K562 (cell line): ENCODE data around the gene ITGB5. TPM values are rescaled to one million over a fixed set of nuclear protein-coding genes. Genes with fewer than 3 reads are reported as not detected.

Experiments used
- ATAC-seq: fragments of 200-7000 bp; cut with Tn5 transposase; 3 replicates; pipeline ENCODE4 v1.9.1; 2020; ENCODE audit warnings: moderate library complexity
- BruUV-seq: library from RNA; stranded (reverse); fragments of 400-500 nt; replicated peaks from 2 replicates; lab custom pipeline; 2021; lab: Mats Ljungman, UMichigan
- CTCF ChIA-PET: fragments of 300-600 bp; formaldehyde crosslinking; extraction: SDS; loops from one replicate; lab custom pipeline; 2021; ENCODE audit warnings: low intra/inter-chr PET ratio; lab: Yijun Ruan, JAX
- POLR2A ChIA-PET: fragments of 300-600, 350-650 bp; sonication (Branson Sonifier 250); formaldehyde crosslinking; extraction: SDS; loops from one replicate; lab custom pipeline; 2021; ENCODE audit warnings: antibody characterized with exemption, inconsistent platforms; lab: Yijun Ruan, JAX
- DNase-seq, 4 experiments: peaks; one replicate each; pipeline versions ENCODE4 v3.0.0 to v3.0.0-alpha.2; 2011 to 2018; ENCODE audit warnings: low spot score in 3 of 4, mixed read lengths in 3 of 4; ENCODE audit errors: extremely low read depth in 1 of 4
- FAIRE-seq: peaks from 2 replicates; lab custom pipeline; 2011; peaks lifted over from hg19 to GRCh38; lab: Jason Lieb, UNC
- H2AFZ ChIP-seq: 2 replicates; pipeline ENCODE4 v1.6.0; 2011; ENCODE audit warnings: low read depth, low read length, control low read depth, inconsistent platforms
- H3K27ac ChIP-seq: fragments of 200-600 bp; 3 replicates; pipeline ENCODE4 v1.8.0; 2011; ENCODE audit warnings: low read depth, mild to moderate bottlenecking, control low read depth, inconsistent platforms, low read length, moderate library complexity, mixed read lengths; ENCODE audit errors: extremely low read depth
- H3K27me3 ChIP-seq, 2 experiments: fragments of 300-600 bp in 1 of 2; 2 replicates in 1 of 2; 3 replicates in 1 of 2; pipeline versions ENCODE4 v1.6.0 to v1.8.0; 2011; ENCODE audit warnings: inconsistent platforms in 2 of 2, low read length in 2 of 2, mild to moderate bottlenecking in 1 of 2, mixed read lengths in 1 of 2, moderate library complexity in 1 of 2; ENCODE audit not compliant: control insufficient read depth in 2 of 2, insufficient read depth in 2 of 2
- H3K36me3 ChIP-seq: fragments of 300-600 bp; 3 replicates; pipeline ENCODE4 v1.8.0; 2011; ENCODE audit warnings: mild to moderate bottlenecking, low read length, inconsistent platforms; ENCODE audit not compliant: control insufficient read depth, insufficient read depth
- H3K4me1 ChIP-seq, 2 experiments: fragments of 200-600 bp in 1 of 2; replicated peaks in 1 of 2; 2 replicates in 1 of 2; 3 replicates in 1 of 2; pipeline versions ENCODE4 v1.5.1 to v1.8.0; 2011; ENCODE audit warnings: inconsistent platforms in 2 of 2, low read length in 2 of 2, mild to moderate bottlenecking in 1 of 2, mixed read lengths in 1 of 2, moderate library complexity in 1 of 2; ENCODE audit not compliant: control insufficient read depth in 2 of 2, insufficient read depth in 2 of 2
- H3K4me2 ChIP-seq: 2 replicates; pipeline ENCODE4 v1.6.1; 2011; ENCODE audit warnings: low read length, control low read depth, inconsistent platforms, mixed read lengths; ENCODE audit not compliant: insufficient read depth
- H3K4me3 ChIP-seq: fragments of 200-600 bp; sonication (generic), shearing (Covaris generic); 2 replicates; pipeline ENCODE4 v1.5.1; 2016; ENCODE audit warnings: control low read depth, inconsistent platforms
- H3K79me2 ChIP-seq: fragments of 200-600 bp; 3 replicates; pipeline ENCODE4 v1.8.0; 2011; ENCODE audit warnings: low read length, inconsistent platforms; ENCODE audit not compliant: control insufficient read depth, insufficient read depth
- H3K9ac ChIP-seq, 2 experiments: 2 replicates each; pipeline versions ENCODE4 v1.6.0 to v1.6.1; 2011; ENCODE audit warnings: low read depth in 2 of 2, low read length in 2 of 2, control low read depth in 1 of 2, inconsistent platforms in 1 of 2, mild to moderate bottlenecking in 1 of 2, mixed read lengths in 1 of 2; ENCODE audit not compliant: insufficient read depth in 1 of 2
- H3K9me1 ChIP-seq: one replicate; pipeline ENCODE4 v1.6.0; 2011; ENCODE audit warnings: inconsistent platforms, mild to moderate bottlenecking, low read length, moderate library complexity; ENCODE audit not compliant: control insufficient read depth, insufficient read depth
- H3K9me3 ChIP-seq: replicated peaks from 2 replicates; pipeline ENCODE4 v1.5.1; 2011; ENCODE audit warnings: low read depth, low read length, inconsistent platforms; ENCODE audit not compliant: control insufficient read depth, insufficient read depth
- H4K20me1 ChIP-seq: replicated peaks from 2 replicates; pipeline ENCODE4 v1.6.1; 2011; ENCODE audit warnings: low read length, inconsistent platforms, mixed read lengths; ENCODE audit not compliant: control insufficient read depth, insufficient read depth
- ESRRB ChIP-seq: fragments of 250-450 bp; sonication (Bioruptor Pico); IDR thresholded peaks from 2 replicates; pipeline ENCODE4 v1.5.0; 2020; ENCODE audit warnings: mild to moderate bottlenecking, moderate library complexity, borderline replicate concordance
- PML ChIP-seq: IDR thresholded peaks from 2 replicates; pipeline ENCODE4 v1.6.1; 2012; ENCODE audit warnings: low read length, inconsistent platforms
- SRF ChIP-seq, 2 experiments: fragments of 250-450, 450-650 bp in 1 of 2; sonication (Bioruptor Pico) in 1 of 2; sonication (generic) in 1 of 2; formaldehyde crosslinking; IDR thresholded peaks; 2 replicates each; pipeline versions ENCODE4 v1.5.0 to v1.5.1; 2020 to 2022; ENCODE audit warnings: mild to moderate bottlenecking in 1 of 2, missing genetic modification reagents in 1 of 2
- TCF3 ChIP-seq: sonication (generic); formaldehyde crosslinking; IDR thresholded peaks from 2 replicates; pipeline ENCODE4 v1.4.0; 2020; ENCODE audit warnings: mild to moderate bottlenecking, missing genetic modification reagents
- ZNF121 ChIP-seq: sonication (generic); formaldehyde crosslinking; conservative IDR thresholded peaks from 2 replicates; pipeline ENCODE4 v1.8.0; 2022; ENCODE audit warnings: missing genetic modification reagents
- WGBS: fragments of 100-300 bp; shearing (Covaris generic); methylation state at CpG from one replicate; pipeline ENCODE4 v1.1.6; 2016; ENCODE audit warnings: low coverage, mixed read lengths; ENCODE audit not compliant: insufficient coverage; ENCODE audit errors: missing lambda C conversion rate; 5-methylcytosine and 5-hydroxymethylcytosine counted together
- in situ Hi-C: fragments of 300-500 bp; cut with MboI; formaldehyde crosslinking; loops from 4 replicates; pipeline ENCODE4 v1.15.0; 2018; ENCODE audit warnings: inconsistent platforms, mixed read lengths
- intact Hi-C: fragments of 100-400 bp; cut with micrococcal nuclease; formaldehyde crosslinking; loops from 2 replicates; pipeline ENCODE4 v1.14.2; 2022
- polyA plus RNA-seq, 8 experiments: library from polyadenylated mRNA; depleted of rRNA in 4 of 8; stranded (reverse) in 5 of 8; unstranded in 3 of 8; fragments of >200 nt; fragmentation: Nextera tagmentation in 2 of 8; fragmentation: Illumina TruSeq in 1 of 8; extraction: Ambion mirVana in 2 of 8; extraction: Trizol in 1 of 8; gene quantifications; 2 replicates each; pipeline versions ENCODE4 v1.2.1 to v1.2.3, GENCODE V29; 2011 to 2014; ENCODE audit warnings: inconsistent platforms in 1 of 8, missing spikeins in 1 of 8
- total RNA-seq, 7 experiments: library from RNA; depleted of rRNA in 6 of 7; stranded (reverse); fragments of >200 nt in 6 of 7; fragmentation: Illumina TruSeq in 2 of 7; extraction: Trizol in 2 of 7; gene quantifications; 2 replicates each; pipeline versions ENCODE4 v1.2.1 to v1.2.3, GENCODE V29; 2011 to 2021; ENCODE audit warnings: low replicate concordance in 1 of 7
- TF ChIP-seq, protein P1 (sequence below): sonication (generic); formaldehyde crosslinking; IDR thresholded peaks from 2 replicates; pipeline ENCODE4 v1.8.1; 2023; ENCODE audit warnings: mild to moderate bottlenecking, missing genetic modification reagents
- TF ChIP-seq, protein P2 (sequence below): fragments of 450-650 bp; IDR thresholded peaks from 2 replicates; pipeline ENCODE4 v1.6.1; 2017; ENCODE audit warnings: antibody characterized with exemption, mild to moderate bottlenecking

Gene ITGB5
- total and polyA plus RNA-seq, 9 of the 15 experiments (the other 6 are each of a cell fraction or from before 2014, with no cell fraction given): 1.7 to 46.8 (median 9.9) TPM

DNA sequence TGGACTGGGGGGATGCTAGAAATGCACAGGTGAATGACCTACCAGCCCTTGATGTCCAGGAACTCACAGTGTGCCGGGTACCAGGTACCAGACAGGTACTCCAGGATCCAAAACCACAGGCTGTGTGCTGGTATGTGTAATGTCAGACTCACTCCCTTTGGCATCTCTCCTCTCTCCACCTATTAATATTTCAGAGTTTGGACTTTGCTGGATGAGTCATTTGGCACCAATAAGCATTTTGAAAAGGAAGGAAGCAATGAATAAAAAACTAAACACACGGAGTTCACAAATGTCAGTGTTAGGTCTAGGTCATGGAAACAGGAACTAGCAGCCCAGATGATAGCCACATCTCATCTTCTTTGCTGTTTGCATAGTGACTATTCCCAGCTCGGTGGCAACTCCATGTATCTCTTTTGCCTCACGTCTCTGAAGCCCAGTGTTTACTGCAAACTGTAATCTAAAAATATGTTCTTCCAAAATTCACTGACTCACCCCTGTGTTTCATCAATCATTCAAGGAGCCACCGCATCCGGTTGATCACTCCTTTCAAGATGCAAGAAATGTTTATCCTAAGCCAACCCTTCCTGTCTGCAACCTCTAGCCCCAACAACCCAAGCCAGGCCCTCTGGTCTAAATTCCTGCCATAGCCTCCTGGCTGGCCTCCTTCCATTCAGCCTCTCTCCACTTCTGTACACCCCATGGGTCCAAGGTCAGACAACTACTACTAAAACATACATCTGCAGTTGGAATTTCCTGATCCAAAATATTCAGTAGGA, 8.4 kb downstream of the ITGB5 start (continued):
- TF ChIP-seq, protein P1, sequence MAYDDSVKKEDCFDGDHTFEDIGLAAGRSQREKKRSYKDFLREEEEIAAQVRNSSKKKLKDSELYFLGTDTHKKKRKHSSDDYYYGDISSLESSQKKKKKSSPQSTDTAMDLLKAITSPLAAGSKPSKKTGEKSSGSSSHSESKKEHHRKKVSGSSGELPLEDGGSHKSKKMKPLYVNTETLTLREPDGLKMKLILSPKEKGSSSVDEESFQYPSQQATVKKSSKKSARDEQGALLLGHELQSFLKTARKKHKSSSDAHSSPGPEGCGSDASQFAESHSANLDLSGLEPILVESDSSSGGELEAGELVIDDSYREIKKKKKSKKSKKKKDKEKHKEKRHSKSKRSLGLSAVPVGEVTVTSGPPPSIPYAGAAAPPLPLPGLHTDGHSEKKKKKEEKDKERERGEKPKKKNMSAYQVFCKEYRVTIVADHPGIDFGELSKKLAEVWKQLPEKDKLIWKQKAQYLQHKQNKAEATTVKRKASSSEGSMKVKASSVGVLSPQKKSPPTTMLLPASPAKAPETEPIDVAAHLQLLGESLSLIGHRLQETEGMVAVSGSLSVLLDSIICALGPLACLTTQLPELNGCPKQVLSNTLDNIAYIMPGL (CRISPR knock-in tag): no peak
- no peak for TF ChIP-seq ZNF121
- TF ChIP-seq TCF3 (CRISPR knock-in tag): peak; percentile 62; the same call in 1 of the 2 replicates
- no peak for TF ChIP-seq ESRRB (CRISPR knock-in tag)

DNA sequence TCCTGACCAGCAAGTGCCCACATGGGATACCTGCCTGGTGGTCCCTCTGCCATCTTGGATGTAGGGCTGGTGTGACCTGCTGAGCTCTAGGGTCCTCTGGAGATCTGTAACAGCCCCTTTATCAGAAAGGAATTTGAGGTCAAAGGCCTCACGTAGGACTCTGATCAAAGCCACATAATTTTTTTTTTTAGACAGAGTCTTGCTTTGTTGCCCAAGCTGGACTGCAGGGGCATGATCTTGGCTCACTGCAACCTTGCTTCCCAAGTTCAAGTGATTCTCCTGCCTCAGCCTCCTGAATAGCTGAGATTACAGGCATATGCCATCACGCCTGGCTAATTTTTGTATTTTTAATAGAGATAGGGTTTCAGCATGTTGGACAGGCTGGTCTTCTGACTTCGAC, 9.5 kb downstream of the ITGB5 start:
- H3K9me3 ChIP-seq: no peaks in the 10 kb centered on the region
- in situ Hi-C loops (no loop called here), intact Hi-C loops (no loop called here)
- ATAC-seq: no peak
- TF ChIP-seq, protein P2, sequence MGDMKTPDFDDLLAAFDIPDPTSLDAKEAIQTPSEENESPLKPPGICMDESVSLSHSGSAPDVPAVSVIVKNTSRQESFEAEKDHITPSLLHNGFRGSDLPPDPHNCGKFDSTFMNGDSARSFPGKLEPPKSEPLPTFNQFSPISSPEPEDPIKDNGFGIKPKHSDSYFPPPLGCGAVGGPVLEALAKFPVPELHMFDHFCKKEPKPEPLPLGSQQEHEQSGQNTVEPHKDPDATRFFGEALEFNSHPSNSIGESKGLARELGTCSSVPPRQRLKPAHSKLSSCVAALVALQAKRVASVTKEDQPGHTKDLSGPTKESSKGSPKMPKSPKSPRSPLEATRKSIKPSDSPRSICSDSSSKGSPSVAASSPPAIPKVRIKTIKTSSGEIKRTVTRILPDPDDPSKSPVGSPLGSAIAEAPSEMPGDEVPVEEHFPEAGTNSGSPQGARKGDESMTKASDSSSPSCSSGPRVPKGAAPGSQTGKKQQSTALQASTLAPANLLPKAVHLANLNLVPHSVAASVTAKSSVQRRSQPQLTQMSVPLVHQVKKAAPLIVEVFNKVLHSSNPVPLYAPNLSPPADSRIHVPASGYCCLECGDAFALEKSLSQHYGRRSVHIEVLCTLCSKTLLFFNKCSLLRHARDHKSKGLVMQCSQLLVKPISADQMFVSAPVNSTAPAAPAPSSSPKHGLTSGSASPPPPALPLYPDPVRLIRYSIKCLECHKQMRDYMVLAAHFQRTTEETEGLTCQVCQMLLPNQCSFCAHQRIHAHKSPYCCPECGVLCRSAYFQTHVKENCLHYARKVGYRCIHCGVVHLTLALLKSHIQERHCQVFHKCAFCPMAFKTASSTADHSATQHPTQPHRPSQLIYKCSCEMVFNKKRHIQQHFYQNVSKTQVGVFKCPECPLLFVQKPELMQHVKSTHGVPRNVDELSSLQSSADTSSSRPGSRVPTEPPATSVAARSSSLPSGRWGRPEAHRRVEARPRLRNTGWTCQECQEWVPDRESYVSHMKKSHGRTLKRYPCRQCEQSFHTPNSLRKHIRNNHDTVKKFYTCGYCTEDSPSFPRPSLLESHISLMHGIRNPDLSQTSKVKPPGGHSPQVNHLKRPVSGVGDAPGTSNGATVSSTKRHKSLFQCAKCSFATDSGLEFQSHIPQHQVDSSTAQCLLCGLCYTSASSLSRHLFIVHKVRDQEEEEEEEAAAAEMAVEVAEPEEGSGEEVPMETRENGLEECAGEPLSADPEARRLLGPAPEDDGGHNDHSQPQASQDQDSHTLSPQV: peak; percentile 29; the same call in 1 of the 2 replicates
- TF ChIP-seq PML: no peak
- no peak for TF ChIP-seq SRF (CRISPR knock-in tag; IDR thresholded peaks at IDR 0.05)
- peaks cover 45% of the 10 kb centered on the region for H3K79me2 ChIP-seq
- peak overlapping the region; percentile 96 for H3K27ac ChIP-seq
- peaks cover 14 to 63% of the 10 kb centered on the region in 2 experiments for H3K4me1 ChIP-seq
- H3K4me3 ChIP-seq: no peak overlapping the region
- peak overlapping the region in 1 of 2 experiments; percentile 74; a peak in 2 of 4 replicates for H3K9ac ChIP-seq
- 61% methylated on average over 2 of the region's 3 CpGs for WGBS
- no peaks in the 10 kb centered on the region; the same call in 2 of the 3 replicates for H3K36me3 ChIP-seq
- no peak overlapping the region for H2AFZ ChIP-seq
- DNase-seq: no peak
- POLR2A ChIA-PET: interaction anchor here (0.6 to 0.9 kb wide), 3 partner anchors 15 to 59 kb away, joined by 3 read pairs; no protein-coding TSS in a partner anchor
- no TSS peak for BruUV-seq
- CTCF ChIA-PET: no interaction called here
- no peak for FAIRE-seq
- H3K9me1 ChIP-seq: no peaks in the 10 kb centered on the region
- H4K20me1 ChIP-seq: no peaks in the 10 kb centered on the region
- H3K4me2 ChIP-seq: peak overlapping the region; percentile 81; the same call in 1 of the 2 replicates
- no peaks in the 10 kb centered on the region for H3K27me3 ChIP-seq
